GM19099 (cell line): ENCODE measurements around the gene MED10.

Experiments
- POLR2A ChIP-seq: IDR thresholded peaks from 3 replicates; pipeline ENCODE4 v1.6.1; 2011; ENCODE audit warnings: low read depth; ENCODE audit not compliant: insufficient read length; ENCODE audit errors: extremely low read depth

MED10 gene

GRCh38 chr5:6392561-6392960 lies 14.2 kb upstream of the MED10 start:
- no peak for TF ChIP-seq POLR2A

- no peak for TF ChIP-seq POLR2A
Measured at GRCh38 chr5:6391151-6391550, 12.8 kb upstream of the MED10 start.

- no peak for TF ChIP-seq POLR2A
Measured at GRCh38 chr5:6389946-6390530, 11.7 kb upstream of the MED10 start.

GRCh38 chr5:6389397-6389796 lies 11.1 kb upstream of the MED10 start:
- no peak for TF ChIP-seq POLR2A

GRCh38 chr5:6387970-6388369 lies 9.6 kb upstream of the MED10 start:
- TF ChIP-seq POLR2A, result no peak

- TF ChIP-seq POLR2A, result no peak
Measured at GRCh38 chr5:6386271-6386670, 7.9 kb upstream of the MED10 start.

- TF ChIP-seq POLR2A, result no peak
Measured at GRCh38 chr5:6384856-6385255, 6.5 kb upstream of the MED10 start.

GRCh38 chr5:6383376-6383775 lies 5.0 kb upstream of the MED10 start:
- TF ChIP-seq POLR2A, result no peak

- no peak for TF ChIP-seq POLR2A
Measured at GRCh38 chr5:6379246-6379645, 899 bp upstream of the MED10 start.

- no peak for TF ChIP-seq POLR2A
Measured at GRCh38 chr5:6378766-6379103, 388 bp upstream of the MED10 start.

- TF ChIP-seq POLR2A, result no peak
Measured at GRCh38 chr5:6377582-6377904, 804 bp downstream of the MED10 start.

GRCh38 chr5:6376974-6377520 lies 1.3 kb downstream of the MED10 start:
- TF ChIP-seq POLR2A, result no peak

GRCh38 chr5:6373081-6373846 lies 5.1 kb downstream of the MED10 start:
- TF ChIP-seq POLR2A, result no peak

GRCh38 chr5:6372251-6373080 lies 5.9 kb downstream of the MED10 start:
- TF ChIP-seq POLR2A, result no peak

GRCh38 chr5:6371079-6371810 lies 7.1 kb downstream of the MED10 start:
- TF ChIP-seq POLR2A, result no peak

- TF ChIP-seq POLR2A, result no peak
Measured at GRCh38 chr5:6370580-6370979, 7.8 kb downstream of the MED10 start.
